ENCODE results near the gene USP22.

The USP22 gene

GRCh38 chr17:20961586-20961985 lies 81.2 kb downstream of the USP22 start:
- no peak overlapping the region for H3K4me2 ChIP-seq
- no peak overlapping the region for H3K4me3 ChIP-seq (IDR thresholded peaks at IDR 0.05; ENCODE audit: insufficient read depth, low read depth, low read length)
- no peaks in the 10 kb centered on the region for H3K36me3 ChIP-seq (ENCODE audit: insufficient read depth)
- H3K4me1 ChIP-seq (ENCODE audit: low read depth, poor library complexity, severe bottlenecking) = no peaks in the 10 kb centered on the region
- H3K79me2 ChIP-seq (ENCODE audit: insufficient read depth, low read depth) = no peaks in the 10 kb centered on the region
- no peaks in the 10 kb centered on the region for H3K27me3 ChIP-seq (ENCODE audit: insufficient read depth, low read depth)
- H2AFZ ChIP-seq (ENCODE audit: low read depth) = no peak overlapping the region
- H3K9ac ChIP-seq = no peak overlapping the region
- H3K27ac ChIP-seq = no peak overlapping the region
- no peak for TF ChIP-seq CTCF (conservative IDR thresholded peaks at IDR 0.05; ENCODE audit: low read depth, low read length)
- no peaks in the 10 kb centered on the region for H4K20me1 ChIP-seq (ENCODE audit: insufficient read depth)

- Histone ChIP-seq H3K79me2 (ENCODE audit: insufficient read depth, low read depth) (no peaks in the 10 kb centered on the region), H3K4me1 (ENCODE audit: low read depth, poor library complexity, severe bottlenecking) (no peaks in the 10 kb centered on the region), H3K27me3 (ENCODE audit: insufficient read depth, low read depth) (no peaks in the 10 kb centered on the region), H3K27ac (no peak overlapping the region), H4K20me1 (ENCODE audit: insufficient read depth) (no peaks in the 10 kb centered on the region), H3K9ac (no peak overlapping the region), H3K4me3 (IDR thresholded peaks at IDR 0.05; ENCODE audit: insufficient read depth, low read depth, low read length) (no peak overlapping the region), H3K4me2 (no peak overlapping the region), H2AFZ (ENCODE audit: low read depth) (no peak overlapping the region), H3K36me3 (ENCODE audit: insufficient read depth) (no peaks in the 10 kb centered on the region)
- no peak for TF ChIP-seq CTCF (conservative IDR thresholded peaks at IDR 0.05; ENCODE audit: low read depth, low read length)
Observed at GRCh38 chr17:20960871-20961270, 81.9 kb downstream of the USP22 start.

- Histone ChIP-seq H3K27me3 (ENCODE audit: insufficient read depth, low read depth) (no peaks in the 10 kb centered on the region), H3K4me3 (IDR thresholded peaks at IDR 0.05; ENCODE audit: insufficient read depth, low read depth, low read length) (no peak overlapping the region), H3K27ac (no peak overlapping the region), H4K20me1 (ENCODE audit: insufficient read depth) (no peaks in the 10 kb centered on the region), H3K36me3 (ENCODE audit: insufficient read depth) (no peaks in the 10 kb centered on the region), H3K4me1 (ENCODE audit: low read depth, poor library complexity, severe bottlenecking) (no peaks in the 10 kb centered on the region), H3K4me2 (no peak overlapping the region), H3K9ac (no peak overlapping the region), H3K79me2 (ENCODE audit: insufficient read depth, low read depth) (no peaks in the 10 kb centered on the region), H2AFZ (ENCODE audit: low read depth) (no peak overlapping the region)
- no peak for TF ChIP-seq CTCF (conservative IDR thresholded peaks at IDR 0.05; ENCODE audit: low read depth, low read length)
Observed at GRCh38 chr17:20955427-20956323, 87.1 kb downstream of the USP22 start.

- Histone ChIP-seq H3K27me3 (ENCODE audit: insufficient read depth, low read depth) (no peaks in the 10 kb centered on the region), H3K4me2 (no peak overlapping the region), H3K36me3 (ENCODE audit: insufficient read depth) (no peaks in the 10 kb centered on the region)
Observed at GRCh38 chr17:20954794-20955193, 88.0 kb downstream of the USP22 start.

More at GRCh38 chr17:20954794-20955193, 88.0 kb downstream of the USP22 start:
- Histone ChIP-seq H3K79me2 (ENCODE audit: insufficient read depth, low read depth) (no peaks in the 10 kb centered on the region), H4K20me1 (ENCODE audit: insufficient read depth) (no peaks in the 10 kb centered on the region), H3K27ac (no peak overlapping the region), H3K4me3 (IDR thresholded peaks at IDR 0.05; ENCODE audit: insufficient read depth, low read depth, low read length) (no peak overlapping the region), H2AFZ (ENCODE audit: low read depth) (no peak overlapping the region), H3K9ac (no peak overlapping the region), H3K4me1 (ENCODE audit: low read depth, poor library complexity, severe bottlenecking) (no peaks in the 10 kb centered on the region)
- no peak for TF ChIP-seq CTCF (conservative IDR thresholded peaks at IDR 0.05; ENCODE audit: low read depth, low read length)

Data from KMS-11 (cell line).